Measurements from ENCODE around the gene PFDN5. TPM values are rescaled to one million over a fixed set of nuclear protein-coding genes. Genes with fewer than 3 reads are reported as not detected.
A peak's percentile ranks its signal among the peaks of the same experiment; 100 is the strongest.

The PFDN5 gene
- total and polyA plus RNA-seq, 9 of the 15 experiments (the other 6 are each of a cell fraction or from before 2014, with no cell fraction given) = 361 to 1,636 (median 742) TPM

DNA sequence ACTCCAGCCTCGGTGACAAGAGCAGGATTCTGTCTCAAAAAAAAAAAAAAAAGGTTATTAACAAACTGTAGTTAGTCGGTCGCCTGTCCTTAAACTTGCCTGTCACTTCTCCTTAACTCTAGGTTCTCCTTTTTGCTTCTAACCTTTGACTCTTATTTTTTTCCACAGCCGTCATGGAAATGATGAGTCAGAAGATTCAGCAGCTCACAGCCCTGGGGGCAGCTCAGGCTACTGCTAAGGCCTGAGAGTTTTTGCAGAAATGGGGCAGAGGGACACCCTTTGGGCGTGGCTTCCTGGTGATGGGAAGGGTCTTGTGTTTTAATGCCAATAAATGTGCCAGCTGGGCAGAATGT lies 3.7 kb downstream of the PFDN5 start (continued):
- TF ChIP-seq, protein P1, sequence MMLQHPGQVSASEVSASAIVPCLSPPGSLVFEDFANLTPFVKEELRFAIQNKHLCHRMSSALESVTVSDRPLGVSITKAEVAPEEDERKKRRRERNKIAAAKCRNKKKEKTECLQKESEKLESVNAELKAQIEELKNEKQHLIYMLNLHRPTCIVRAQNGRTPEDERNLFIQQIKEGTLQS (IDR thresholded peaks at IDR 0.05) = peak; percentile 88
- TF ChIP-seq, protein P1 (CRISPR knock-in tag; conservative IDR thresholded peaks at IDR 0.05) = peak; percentile 96
- TF ChIP-seq, protein P2, sequence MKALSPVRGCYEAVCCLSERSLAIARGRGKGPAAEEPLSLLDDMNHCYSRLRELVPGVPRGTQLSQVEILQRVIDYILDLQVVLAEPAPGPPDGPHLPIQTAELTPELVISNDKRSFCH (CRISPR knock-in tag; IDR thresholded peaks at IDR 0.05) = no peak
- TF ChIP-seq, protein P2 (tag; IDR thresholded peaks at IDR 0.05) = no peak
- TF ChIP-seq MAFG (tag; conservative IDR thresholded peaks at IDR 0.05) = peak; percentile 89
- no peak for TF ChIP-seq CBX8 (IDR thresholded peaks at IDR 0.05; ENCODE audit: borderline replicate concordance, extremely low read depth, low read depth, low read length, poor library complexity, severe bottlenecking)
- TF ChIP-seq, protein P3, sequence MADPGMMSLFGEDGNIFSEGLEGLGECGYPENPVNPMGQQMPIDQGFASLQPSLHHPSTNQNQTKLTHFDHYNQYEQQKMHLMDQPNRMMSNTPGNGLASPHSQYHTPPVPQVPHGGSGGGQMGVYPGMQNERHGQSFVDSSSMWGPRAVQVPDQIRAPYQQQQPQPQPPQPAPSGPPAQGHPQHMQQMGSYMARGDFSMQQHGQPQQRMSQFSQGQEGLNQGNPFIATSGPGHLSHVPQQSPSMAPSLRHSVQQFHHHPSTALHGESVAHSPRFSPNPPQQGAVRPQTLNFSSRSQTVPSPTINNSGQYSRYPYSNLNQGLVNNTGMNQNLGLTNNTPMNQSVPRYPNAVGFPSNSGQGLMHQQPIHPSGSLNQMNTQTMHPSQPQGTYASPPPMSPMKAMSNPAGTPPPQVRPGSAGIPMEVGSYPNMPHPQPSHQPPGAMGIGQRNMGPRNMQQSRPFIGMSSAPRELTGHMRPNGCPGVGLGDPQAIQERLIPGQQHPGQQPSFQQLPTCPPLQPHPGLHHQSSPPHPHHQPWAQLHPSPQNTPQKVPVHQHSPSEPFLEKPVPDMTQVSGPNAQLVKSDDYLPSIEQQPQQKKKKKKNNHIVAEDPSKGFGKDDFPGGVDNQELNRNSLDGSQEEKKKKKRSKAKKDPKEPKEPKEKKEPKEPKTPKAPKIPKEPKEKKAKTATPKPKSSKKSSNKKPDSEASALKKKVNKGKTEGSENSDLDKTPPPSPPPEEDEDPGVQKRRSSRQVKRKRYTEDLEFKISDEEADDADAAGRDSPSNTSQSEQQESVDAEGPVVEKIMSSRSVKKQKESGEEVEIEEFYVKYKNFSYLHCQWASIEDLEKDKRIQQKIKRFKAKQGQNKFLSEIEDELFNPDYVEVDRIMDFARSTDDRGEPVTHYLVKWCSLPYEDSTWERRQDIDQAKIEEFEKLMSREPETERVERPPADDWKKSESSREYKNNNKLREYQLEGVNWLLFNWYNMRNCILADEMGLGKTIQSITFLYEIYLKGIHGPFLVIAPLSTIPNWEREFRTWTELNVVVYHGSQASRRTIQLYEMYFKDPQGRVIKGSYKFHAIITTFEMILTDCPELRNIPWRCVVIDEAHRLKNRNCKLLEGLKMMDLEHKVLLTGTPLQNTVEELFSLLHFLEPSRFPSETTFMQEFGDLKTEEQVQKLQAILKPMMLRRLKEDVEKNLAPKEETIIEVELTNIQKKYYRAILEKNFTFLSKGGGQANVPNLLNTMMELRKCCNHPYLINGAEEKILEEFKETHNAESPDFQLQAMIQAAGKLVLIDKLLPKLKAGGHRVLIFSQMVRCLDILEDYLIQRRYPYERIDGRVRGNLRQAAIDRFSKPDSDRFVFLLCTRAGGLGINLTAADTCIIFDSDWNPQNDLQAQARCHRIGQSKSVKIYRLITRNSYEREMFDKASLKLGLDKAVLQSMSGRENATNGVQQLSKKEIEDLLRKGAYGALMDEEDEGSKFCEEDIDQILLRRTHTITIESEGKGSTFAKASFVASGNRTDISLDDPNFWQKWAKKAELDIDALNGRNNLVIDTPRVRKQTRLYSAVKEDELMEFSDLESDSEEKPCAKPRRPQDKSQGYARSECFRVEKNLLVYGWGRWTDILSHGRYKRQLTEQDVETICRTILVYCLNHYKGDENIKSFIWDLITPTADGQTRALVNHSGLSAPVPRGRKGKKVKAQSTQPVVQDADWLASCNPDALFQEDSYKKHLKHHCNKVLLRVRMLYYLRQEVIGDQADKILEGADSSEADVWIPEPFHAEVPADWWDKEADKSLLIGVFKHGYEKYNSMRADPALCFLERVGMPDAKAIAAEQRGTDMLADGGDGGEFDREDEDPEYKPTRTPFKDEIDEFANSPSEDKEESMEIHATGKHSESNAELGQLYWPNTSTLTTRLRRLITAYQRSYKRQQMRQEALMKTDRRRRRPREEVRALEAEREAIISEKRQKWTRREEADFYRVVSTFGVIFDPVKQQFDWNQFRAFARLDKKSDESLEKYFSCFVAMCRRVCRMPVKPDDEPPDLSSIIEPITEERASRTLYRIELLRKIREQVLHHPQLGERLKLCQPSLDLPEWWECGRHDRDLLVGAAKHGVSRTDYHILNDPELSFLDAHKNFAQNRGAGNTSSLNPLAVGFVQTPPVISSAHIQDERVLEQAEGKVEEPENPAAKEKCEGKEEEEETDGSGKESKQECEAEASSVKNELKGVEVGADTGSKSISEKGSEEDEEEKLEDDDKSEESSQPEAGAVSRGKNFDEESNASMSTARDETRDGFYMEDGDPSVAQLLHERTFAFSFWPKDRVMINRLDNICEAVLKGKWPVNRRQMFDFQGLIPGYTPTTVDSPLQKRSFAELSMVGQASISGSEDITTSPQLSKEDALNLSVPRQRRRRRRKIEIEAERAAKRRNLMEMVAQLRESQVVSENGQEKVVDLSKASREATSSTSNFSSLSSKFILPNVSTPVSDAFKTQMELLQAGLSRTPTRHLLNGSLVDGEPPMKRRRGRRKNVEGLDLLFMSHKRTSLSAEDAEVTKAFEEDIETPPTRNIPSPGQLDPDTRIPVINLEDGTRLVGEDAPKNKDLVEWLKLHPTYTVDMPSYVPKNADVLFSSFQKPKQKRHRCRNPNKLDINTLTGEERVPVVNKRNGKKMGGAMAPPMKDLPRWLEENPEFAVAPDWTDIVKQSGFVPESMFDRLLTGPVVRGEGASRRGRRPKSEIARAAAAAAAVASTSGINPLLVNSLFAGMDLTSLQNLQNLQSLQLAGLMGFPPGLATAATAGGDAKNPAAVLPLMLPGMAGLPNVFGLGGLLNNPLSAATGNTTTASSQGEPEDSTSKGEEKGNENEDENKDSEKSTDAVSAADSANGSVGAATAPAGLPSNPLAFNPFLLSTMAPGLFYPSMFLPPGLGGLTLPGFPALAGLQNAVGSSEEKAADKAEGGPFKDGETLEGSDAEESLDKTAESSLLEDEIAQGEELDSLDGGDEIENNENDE (IDR thresholded peaks at IDR 0.05; ENCODE audit: low read depth, low read length) = no peak
- TF ChIP-seq IFI16 (CRISPR knock-in tag; IDR thresholded peaks at IDR 0.05) = no peak
- peak; percentile 65 for TF ChIP-seq FOS (IDR thresholded peaks at IDR 0.05; ENCODE audit: extremely low read depth, insufficient read length)
- TF ChIP-seq ZFX (CRISPR knock-in tag; IDR thresholded peaks at IDR 0.05) = peak; percentile 60
- no peak for TF ChIP-seq CAMTA2 (CRISPR knock-in tag; conservative IDR thresholded peaks at IDR 0.05)
- TF ChIP-seq, protein P4, sequence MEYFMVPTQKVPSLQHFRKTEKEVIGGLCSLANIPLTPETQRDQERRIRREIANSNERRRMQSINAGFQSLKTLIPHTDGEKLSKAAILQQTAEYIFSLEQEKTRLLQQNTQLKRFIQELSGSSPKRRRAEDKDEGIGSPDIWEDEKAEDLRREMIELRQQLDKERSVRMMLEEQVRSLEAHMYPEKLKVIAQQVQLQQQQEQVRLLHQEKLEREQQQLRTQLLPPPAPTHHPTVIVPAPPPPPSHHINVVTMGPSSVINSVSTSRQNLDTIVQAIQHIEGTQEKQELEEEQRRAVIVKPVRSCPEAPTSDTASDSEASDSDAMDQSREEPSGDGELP (CRISPR knock-in tag; IDR thresholded peaks at IDR 0.05; ENCODE audit: borderline replicate concordance) = 0 out of 2 replicates have a peak, but pooled peaks have one; percentile 47
- peak; percentile 81 for TF ChIP-seq MAFF (IDR thresholded peaks at IDR 0.05; ENCODE audit: low read length)
- peak; percentile 17 for TF ChIP-seq TAF1 (IDR thresholded peaks at IDR 0.05; ENCODE audit: control insufficient read depth, extremely low read depth, insufficient read depth, low read length, severe bottlenecking)
- TF ChIP-seq NFATC3 (IDR thresholded peaks at IDR 0.05) = peak; percentile 97

Measured in K562 (cell line).